CD4-positive, alpha-beta T cell treated with Interleukin-1 beta for 1 hour (primary cell): ENCODE data around the gene C19orf18.
"Not testable (repeated sequence)": the region's sequence is repeated elsewhere in the genome, so short reads cannot be mapped to it uniquely, and the experiment has no call there.

ENCODE experiments used
- DNase-seq, 2 donors: peaks; one replicate each; pipeline ENCODE4 v3.0.0-alpha.2; 2020 to 2022

The C19orf18 gene

GRCh38 chr19:57974434-57974833 is at the start of gene C19orf18:
TSS of gene C19orf18 (minus strand) at chr19:57974534. CDS start at chr19:57974432, 102 bp downstream.
- no peak for DNase-seq

DNA sequence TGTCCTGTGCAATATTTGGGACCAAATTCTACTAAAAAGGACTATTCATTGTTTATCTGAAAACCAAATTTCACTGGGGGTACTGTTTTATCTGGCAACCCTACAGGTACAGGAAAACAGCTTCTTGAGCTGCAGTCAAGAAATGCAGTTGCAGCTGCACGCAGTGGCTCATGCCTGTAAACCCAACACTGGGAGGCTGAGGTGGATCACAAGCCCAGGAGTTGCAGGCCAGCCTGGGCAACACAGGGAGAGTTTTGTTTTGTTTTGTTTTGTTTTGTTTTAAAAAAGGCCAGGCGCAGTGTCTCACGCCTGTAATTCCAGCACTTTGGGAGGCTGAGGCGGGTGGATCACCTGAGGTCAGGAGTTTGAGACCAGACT is 47.9 kb upstream of the C19orf18 start:
- DNase-seq = no peak

DNA sequence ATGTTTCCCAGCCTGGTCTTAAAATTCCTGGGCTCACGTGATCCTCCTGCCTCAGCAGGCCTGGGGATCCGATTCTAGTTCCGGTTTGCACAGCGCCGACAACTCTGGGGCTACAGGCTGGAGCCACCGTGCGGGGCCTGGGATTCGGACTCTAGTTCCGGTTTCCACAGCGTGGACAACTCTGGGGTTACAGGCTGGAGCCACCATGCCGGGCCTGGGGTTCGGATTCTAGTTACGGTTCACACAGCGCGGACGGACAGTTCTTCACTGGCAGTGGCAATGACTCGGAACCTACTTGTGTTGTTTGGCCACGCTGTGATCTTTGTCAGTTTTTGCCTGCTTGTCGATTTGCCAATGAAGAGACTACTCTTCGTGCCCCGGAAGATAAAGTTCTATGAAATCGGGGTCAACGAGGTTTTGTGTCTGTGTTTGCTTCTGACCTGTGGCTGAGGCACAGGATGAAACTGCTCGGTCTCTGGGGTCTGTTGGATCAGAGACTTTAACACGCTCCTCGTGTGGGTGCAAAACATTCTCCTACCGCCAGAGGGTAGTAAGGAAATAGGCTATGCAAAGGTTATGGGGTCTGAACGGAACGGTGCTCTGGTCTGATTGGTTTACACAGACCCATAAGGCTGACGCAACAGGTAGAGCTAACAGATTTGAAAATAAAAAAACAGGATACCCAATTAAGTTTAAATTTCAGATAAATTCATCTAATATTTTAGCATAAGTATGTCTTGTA is 47.4 kb upstream of the C19orf18 start:
- peak; percentile 53 to 67 for DNase-seq

DNA sequence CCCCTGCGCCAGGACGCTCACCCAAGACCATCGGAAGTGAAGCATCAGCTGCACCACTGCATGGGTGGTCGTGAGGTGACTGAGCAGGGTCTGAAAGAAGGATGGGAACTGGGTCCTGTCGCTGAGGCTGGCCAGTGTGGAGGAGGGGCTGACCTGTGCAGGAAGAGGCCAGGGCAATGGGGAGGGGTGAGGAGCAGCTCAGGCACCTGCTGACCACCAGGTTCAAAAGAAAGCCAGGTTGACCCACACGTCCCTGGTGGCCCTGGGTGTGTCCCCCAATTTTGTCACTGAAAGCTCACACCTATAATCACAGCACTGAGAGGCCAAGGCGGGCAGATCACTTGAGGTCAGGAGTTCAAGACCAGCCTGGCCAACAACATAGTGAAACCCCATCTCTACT is 45.8 kb upstream of the C19orf18 start:
- no peak for DNase-seq

GRCh38 chr19:58014141-58014540 is 39.8 kb upstream of the C19orf18 start:
- DNase-seq = no peak

GRCh38 chr19:58010507-58010906 is 36.2 kb upstream of the C19orf18 start:
- no peak for DNase-seq

DNA sequence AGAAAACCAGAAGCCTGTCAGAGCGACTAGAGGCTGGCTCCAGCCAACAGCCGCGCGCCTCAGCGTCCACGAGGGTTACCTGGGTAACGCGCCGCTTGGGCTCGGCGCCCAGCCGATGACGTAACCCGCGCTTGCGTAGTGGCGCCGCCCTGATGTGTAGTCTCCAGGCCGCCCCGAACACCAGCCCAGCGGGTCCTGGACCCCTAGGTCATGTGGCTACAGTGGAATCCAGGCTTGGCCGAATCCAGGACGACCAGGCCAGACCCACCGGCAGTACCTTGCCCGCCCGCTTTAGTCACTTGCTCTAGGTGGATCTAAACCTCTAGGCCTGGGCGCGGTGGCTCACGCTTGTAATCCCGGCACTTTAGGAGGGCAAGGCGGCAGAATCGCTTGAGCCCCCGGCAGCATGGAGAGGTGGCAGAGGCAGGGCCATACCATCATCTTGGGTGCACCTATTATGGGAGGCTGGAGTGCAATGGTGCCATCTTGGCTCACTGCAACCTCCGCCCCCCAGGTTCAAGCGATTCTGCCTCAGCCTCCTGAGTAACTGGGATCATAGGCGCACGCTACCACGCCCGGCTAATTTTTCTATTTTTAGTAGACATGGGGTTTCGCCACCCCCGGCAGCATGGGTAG is 35.5 kb upstream of the C19orf18 start:
- peak; percentile 71 to 77 for DNase-seq

DNA sequence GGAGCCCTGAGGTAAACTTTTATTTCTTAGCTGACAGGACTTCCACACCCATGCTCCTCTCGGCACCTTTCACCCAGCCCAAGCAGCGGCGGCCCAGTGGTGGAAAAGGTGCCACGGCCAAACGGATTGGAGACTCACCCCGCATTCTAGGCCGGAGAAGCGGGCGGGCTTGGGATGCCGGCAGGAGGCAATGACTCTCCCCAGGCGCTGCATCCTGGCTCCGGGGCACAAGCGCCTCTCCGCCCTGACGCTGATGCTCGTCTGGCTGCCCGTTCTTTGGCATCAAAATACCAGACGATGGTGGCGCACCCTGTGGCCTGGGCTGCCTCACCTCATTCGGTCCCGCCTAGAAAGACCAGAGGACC is 34.9 kb upstream of the C19orf18 start:
- no peak for DNase-seq

GRCh38 chr19:58008877-58009276 is 34.5 kb upstream of the C19orf18 start:
- DNase-seq = not testable (repeated sequence)

GRCh38 chr19:58007285-58007684 is 33.0 kb upstream of the C19orf18 start:
- no peak for DNase-seq

GRCh38 chr19:58003174-58003828 is 29.0 kb upstream of the C19orf18 start:
- no peak for DNase-seq

DNA sequence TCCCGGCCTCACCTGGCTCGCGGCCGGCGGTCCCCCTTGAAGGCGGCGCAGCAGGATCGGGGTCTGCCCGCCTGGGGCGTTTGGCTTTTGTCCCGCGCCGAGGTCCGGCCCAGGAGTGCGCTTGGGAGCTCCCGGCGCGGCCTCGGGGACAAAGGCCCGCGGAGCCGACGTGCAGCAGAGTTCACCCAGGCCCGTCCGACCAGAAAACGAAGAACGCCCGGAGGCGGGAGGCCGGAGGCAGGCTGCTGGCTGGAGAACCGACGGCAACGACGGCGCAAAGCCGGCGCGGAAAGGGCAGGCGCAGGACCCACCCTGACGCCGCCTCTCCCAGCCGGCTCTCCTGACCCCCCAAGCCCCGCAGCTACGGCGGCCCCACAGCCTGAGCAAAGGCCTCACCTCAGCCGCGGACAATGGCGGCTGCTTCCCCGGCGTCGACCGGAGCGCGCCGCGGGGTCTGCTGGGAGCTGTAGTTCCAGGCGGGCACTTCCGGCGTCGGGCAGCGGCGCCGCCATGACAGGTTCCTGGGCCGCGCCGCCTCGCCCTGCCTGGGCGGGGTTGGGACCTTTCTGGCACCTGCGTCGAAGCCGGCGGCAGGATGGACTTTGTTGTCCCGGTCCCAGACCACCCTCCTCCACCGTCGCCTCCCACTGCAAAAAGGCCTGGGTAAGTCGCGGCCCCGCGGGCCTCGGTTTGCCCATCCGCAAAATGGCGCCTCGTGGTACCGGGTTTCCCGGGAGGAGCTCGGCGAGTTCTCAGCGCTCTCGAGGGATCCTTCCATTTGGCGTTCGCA is 28.2 kb upstream of the C19orf18 start, which contains the start of gene ZNF606:
Gene ZNF606, minus strand, starts transcription at position 437 of the 790 bp plus-strand sequence. CDS start 1,501 bp downstream, outside the sequence.
- peak; percentile 87 to 88 for DNase-seq

DNA sequence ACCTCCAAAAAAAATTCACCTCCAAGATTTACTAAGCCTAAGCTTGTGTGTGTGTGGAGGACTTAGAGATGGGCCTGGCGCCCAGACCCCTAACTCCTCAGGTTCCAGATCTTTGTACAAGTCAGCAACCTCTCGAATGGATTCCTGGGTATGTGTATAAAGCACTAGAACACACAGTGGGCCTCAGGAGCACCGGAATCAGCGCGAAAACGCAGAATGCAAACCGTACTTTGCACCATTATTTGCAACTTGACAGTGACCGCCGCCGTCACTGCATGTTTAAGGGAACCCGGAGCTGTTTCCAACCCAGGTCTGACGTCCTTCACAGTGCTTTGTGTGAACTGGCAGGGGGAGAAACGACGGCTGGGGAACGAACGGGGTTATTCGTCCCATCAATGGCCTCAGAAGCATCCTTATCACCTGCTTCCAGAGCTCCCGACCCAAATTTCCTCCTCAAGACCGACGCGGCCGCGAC is 27.6 kb upstream of the C19orf18 start:
- DNase-seq = peak in 1 of 2 donors; percentile 8

- no peak for DNase-seq
Measured at GRCh38 chr19:58000677-58001076, 26.3 kb upstream of the C19orf18 start.

GRCh38 chr19:57992841-57993240 is 18.5 kb upstream of the C19orf18 start:
- DNase-seq = no peak

DNA sequence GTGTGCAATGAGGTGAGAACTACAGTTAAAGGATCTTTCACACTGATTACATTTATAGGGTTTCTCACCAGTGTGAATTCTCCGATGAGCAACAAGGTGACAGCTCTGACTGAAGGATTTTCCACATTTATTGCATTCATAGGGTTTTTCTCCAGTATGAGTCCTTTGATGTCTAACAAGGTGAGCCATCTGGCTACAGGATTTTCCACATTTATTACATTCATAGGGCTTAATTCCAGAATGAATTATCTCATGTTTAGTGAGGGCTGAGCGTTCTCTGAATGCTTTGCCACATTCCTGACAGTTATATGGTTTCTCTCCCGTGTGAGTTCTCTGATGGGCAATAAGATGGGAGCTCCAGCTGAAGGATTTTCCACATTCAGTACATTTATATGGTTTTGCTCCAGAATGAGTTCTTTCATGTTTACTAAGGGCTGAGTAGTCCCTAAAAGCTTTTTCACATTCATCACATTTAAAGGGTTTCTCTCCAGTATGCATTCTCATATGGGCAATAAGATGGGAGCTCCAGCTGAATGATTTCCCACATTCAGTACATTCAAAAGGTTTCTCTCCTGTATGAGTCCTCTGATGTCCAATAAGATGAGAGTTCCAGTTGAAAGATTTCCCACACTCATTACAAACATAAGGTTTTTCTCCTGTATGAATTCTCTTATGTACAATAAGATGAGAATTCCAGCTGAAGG is 4.4 kb upstream of the C19orf18 start:
- DNase-seq = no peak

- no peak for DNase-seq
Measured at GRCh38 chr19:57964761-57965160, 9.6 kb downstream of the C19orf18 start.

GRCh38 chr19:57961785-57962184 is 12.5 kb downstream of the C19orf18 start:
- DNase-seq = no peak

DNA sequence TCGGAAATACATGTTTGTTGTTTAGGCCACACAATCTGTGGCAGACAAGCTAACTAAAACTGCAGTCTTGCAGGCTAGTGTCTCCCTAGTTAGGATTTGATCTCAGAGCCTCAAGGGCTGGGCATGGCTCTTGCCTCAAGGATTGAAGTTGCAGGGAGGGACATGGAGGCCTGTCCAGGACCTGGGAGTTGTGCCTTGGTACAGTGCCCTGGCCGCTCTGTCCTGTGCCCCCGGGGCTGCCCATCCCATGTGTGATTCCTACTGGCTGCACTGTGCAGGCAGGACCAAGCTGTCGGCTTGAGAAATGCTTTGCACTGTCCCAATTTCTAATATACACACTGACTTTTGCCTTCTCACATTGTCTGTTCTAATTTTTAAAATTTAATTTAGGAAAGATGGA is 19.3 kb downstream of the C19orf18 start:
- no peak for DNase-seq

DNA sequence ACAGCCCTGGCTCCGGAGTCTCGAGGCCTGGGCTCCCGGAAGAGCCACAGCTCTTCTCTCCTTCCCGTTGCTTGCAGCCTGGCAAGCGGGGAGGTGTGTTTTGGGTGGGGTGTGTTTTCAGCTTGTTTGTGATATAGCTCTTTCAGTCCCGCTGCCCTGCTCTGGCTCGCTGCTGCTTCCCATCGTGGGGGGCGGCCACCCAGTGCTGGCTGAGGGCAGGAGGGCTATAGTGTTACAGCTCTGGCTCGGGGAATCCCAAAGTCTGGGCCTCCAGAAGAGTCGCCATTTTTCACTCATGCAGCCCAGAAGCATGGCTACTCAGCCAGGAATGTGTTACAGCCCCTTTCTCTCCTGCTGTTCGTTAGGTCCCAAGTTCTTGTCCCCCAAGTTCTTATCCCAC is 24.6 kb downstream of the C19orf18 start:
- DNase-seq = no peak

DNA sequence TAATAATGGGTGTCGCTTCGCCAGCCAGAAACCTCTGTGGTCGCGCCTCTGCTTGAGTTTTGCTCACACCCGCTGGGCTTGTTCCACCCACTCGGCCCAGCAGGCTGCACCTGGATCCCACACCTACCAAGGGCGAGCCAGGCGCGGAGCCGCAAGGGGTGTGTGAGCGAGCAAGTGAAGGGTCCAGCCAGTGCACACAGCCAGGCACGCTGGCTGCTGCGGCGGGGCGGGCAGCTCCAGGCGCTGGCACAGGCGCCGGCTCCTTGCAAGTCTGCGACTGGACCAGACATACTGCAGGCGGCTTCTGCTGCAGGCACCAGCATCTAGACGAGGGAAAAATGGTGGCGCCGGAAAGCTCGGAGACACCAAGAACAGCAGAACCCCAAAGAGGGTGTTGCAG is 25.0 kb downstream of the C19orf18 start:
- DNase-seq = no peak

DNA sequence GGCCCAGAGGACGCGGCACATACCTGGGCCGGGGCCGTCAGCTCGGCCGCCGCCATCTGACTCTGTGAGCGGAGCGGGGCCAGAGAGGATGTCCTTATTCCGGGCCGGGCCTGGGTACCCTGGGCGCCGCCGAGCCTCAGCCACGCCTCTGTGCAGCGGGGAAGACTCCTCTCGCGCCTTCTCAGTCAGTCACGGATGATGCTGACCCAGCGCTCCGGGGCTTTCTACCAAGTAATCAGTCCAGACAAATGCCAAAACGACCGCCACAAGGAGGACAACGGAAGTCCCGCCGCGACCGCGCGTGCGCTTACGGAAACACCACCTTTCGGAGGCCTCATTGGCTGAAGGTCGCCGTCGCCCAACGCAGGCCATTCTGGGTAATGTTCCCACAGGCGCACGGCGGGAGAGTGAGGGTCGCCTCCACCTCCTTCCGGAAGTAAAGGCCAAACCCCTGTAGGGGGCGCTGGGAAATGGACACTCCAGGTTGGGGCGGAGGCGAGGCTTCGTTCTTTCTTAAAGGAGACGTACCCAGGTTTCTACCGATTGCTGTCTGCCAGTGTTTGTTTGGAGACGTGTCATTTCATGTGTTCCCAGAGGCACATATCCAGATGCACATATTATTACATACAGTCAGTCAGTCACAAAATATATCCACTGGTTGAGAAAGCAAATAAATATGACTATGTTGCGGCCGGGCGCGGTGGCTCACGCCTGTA is 26.8 kb downstream of the C19orf18 start, which contains the start of gene ZNF256:
Gene ZNF256, minus strand, starts transcription at position 288 of the 716 bp plus-strand sequence. Its CDS starts 232 bp downstream, at position 56.
- DNase-seq = peak; percentile 89 to 91
